LHCN-M2 (cell line): ENCODE measurements around the gene ALS2. TPM values are rescaled to one million over a fixed set of nuclear protein-coding genes. Genes with fewer than 3 reads are reported as not detected.
A peak's percentile ranks its signal among the peaks of the same experiment; 100 is the strongest.

Source experiments
- DNase-seq: peaks from one replicate; pipeline ENCODE4 v3.0.0-alpha.2; 2012; ENCODE audit warnings: low read depth
- total RNA-seq: library from RNA; depleted of rRNA; stranded (reverse); fragments of >200 nt; gene quantifications from 2 replicates; pipeline ENCODE4 v1.2.3, GENCODE V29; 2014

ALS2 gene
- total RNA-seq, 1 experiment from 2014 or later: 25.8 TPM

- no peak for DNase-seq
These were observed 22.5 kb downstream of the ALS2 start for GRCh38 chr2:201758234-201758633.

- no peak for DNase-seq
These were observed 25.9 kb downstream of the ALS2 start for GRCh38 chr2:201754717-201755415.

DNA sequence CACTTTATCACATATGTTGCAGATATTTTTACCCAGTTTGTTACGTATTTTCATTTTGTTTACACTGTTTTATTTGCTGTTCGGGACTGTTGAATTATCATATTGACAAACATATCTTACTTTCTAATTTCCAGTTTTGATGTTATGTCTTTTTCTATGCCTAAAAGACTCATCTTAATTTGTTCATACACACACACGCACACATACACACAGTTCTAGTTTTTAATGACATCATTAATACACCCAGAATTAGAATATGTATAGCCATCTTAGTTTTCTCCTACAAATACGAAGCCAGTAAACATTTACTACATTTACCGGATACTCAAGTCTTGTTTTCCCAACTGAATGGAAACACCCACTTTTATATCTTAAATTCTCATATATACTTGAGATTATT, 29.2 kb downstream of the ALS2 start:
- no peak for DNase-seq

DNA sequence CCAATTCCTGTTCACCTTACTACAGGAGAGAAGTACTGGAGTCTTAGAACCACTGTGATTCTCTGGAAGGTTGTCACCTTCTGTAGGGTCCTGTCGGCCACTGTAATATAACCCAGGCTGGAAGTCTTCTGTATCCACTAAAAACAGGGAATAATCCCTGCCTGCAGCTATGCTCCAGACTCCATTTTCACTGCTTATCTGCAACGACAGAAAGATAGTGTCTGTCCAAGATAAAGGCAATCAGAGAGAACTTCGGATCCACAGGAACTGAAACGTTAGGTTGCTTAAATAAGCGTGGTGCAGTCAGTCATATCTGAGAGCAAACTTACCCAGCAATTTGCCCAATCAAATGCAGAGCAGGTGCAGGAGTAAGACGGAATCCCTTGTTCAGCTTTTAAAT, 34.2 kb downstream of the ALS2 start:
- no peak for DNase-seq

DNA sequence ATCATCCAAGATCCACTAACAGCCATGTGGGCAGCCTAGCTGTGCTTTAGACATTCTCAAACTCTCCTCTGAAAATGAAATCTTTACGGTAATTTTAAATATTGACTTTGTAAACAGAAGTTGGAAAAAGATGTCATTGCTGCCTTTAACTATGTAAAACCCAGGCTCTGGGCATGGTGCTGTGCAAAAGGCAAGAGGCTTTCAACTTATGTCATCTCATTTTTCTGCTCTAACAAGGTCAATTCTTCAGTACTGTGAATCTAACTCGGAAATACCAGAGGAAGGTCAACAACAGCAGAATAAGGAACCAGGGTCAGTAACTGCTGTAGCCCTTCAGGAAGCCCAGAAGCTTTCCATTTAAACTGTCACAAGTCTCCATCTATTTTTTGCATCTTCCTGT, 45.2 kb downstream of the ALS2 start:
- DNase-seq: no peak

DNA sequence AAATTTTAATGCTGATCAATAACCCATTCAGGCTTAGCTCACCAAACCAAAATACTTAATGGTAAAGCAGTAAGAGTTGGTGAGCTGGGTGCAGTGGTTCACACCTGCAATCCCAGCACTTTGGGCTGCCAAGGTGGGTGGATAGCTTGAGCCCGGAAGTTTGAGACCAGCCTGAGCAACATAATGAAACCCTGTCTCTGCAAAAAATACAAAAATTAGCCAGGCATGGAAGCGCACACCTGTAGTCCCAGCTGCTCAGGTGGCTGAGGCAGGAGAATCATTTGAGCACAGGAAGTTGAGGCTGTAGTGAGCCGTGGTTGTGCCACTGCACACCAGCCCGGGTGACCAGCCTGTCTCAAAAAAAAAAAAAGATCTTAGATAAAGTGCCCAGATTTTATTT, 46.6 kb downstream of the ALS2 start:
- no peak for DNase-seq

DNA sequence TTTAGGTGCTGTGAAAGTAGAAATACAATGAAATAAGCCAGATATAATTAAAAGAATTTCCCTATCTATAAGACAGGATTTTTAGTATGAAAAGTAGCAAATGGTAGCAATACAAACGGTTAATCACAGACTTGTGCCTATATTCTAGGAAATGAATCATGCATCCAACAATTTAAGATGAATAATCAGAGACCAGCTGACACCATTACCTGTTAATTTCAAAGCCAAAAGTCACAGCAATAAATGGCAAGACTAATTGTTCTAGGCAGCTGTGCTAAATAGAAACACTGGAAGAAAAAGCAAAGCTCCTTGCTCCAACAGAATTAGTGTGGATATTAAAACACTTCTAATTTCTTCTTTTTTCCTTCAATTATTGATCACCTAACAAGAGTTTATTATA, 47.2 kb downstream of the ALS2 start:
- DNase-seq: peak; percentile 55

- no peak for DNase-seq
These were observed 50.0 kb downstream of the ALS2 start for GRCh38 chr2:201730651-201731285.

GRCh38 chr2:201715459-201715858, 65.3 kb downstream of the ALS2 start:
- DNase-seq: no peak

DNA sequence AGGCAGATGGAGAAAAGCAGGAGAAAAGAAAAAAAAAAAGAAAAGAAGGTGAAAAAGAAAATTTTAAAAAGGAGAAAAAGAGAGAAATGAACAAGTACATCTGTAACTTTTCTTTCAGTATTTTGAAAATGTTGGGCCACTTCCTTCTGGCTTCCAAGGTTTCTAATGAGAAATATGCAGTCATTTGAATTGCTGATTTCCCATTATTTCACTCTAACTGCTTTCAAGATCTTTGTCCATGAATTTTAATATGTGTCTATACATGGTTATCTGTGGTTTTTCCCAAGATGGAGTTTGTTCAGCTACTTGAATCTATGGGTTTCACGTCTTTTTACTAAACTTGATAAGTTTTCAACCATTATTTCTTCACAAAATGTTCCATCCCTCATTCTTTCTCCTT, 68.0 kb downstream of the ALS2 start:
- DNase-seq: no peak

GRCh38 chr2:201709747-201710146, 71.0 kb downstream of the ALS2 start:
- no peak for DNase-seq

DNA sequence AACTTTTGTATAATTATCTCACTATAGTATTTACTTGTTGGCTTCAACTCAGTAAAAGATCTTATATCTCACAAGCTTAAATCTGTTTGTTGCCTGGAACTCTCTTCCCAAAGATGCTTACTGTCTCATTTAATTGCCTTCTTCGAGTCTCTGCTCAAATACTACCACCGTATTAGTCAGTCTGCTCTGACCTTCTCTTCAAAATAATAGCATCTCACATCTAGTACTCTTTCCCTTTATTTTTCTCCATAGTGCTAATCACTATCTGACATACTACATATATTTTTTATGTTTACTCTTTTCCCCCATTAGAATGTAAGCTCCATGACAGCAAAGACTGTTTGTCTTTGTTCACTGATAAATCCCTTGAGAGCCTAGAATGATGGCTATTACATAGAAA, 71.7 kb downstream of the ALS2 start:
- no peak for DNase-seq

GRCh38 chr2:201707753-201708152, 73.0 kb downstream of the ALS2 start:
- peak; percentile 77 for DNase-seq

GRCh38 chr2:201707142-201707541, 73.6 kb downstream of the ALS2 start:
- no peak for DNase-seq

DNA sequence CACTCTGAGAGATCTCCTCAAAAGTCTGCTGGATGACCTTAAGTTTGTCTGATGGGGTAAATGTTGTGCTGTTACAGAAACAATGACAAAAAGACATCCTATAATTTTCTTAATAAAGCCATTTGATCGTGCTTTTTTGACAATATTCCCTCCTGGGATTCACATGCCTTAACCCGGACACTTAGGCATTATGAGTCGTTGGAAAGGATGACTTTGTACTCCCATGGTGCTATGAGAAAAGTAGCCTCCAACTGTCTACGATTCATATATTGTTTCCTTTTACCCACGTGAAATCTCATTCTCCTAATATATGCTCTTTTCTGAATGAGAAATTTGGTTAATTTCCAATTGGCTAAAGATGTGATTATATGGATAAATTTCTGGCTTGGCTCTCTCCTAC, 76.2 kb downstream of the ALS2 start:
- DNase-seq: peak; percentile 32

- no peak for DNase-seq
These were observed 79.1 kb downstream of the ALS2 start for GRCh38 chr2:201701646-201702045.

DNA sequence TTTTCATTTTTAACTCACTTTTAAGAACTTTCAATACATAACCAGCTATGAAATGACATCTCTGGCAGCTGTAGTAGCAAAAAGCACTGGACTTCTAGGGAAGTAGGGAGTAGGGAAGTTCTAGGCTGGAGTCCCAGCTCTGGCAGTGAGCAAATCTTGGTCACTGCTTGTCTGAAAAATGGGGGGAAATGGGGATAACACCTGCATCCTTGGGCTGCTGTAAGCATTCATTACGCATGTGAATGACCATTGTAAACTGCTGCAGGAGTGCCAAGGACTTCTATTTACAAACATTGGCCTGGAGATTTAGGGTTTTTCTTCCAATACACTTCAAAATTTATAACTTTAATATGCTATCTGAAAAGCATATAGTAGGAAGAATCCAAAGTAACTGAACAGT, 81.3 kb downstream of the ALS2 start:
- DNase-seq: peak; percentile 6

DNA sequence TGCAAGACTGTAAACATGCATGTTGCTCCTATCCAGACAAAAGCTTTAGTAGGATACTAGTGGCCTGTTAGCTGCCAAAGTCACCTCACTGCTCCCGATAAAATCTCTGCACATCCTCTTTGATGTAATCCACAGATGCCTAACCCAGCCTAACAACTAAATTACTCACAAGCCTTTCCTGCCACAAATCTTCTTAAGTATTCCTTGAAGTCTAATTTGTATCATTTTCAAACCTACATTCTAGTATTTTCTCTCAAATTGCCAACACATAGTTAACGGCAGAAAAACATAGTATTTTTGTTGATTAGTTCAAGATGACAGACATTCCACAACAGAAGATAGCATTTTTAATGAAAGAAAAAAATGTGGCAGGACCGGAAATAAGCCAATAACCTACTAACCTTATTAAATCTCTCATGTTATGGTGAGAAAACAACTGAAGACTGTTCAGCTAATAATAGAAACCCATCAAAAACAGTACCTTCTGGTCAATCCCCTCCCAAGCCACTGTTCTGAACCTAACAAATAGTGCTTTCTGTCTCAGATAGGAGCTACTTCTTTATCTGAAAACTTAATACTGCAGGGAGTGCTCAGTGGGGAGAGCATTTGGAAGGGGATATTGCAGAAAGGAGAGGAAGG, 82.0 kb downstream of the ALS2 start, which contains the start of gene MPP4:
TSS of gene MPP4 (minus strand) at position 57 of the 639 bp plus-strand sequence. CDS start 4,690 bp downstream, outside the sequence.
- peak; percentile 68 for DNase-seq

DNA sequence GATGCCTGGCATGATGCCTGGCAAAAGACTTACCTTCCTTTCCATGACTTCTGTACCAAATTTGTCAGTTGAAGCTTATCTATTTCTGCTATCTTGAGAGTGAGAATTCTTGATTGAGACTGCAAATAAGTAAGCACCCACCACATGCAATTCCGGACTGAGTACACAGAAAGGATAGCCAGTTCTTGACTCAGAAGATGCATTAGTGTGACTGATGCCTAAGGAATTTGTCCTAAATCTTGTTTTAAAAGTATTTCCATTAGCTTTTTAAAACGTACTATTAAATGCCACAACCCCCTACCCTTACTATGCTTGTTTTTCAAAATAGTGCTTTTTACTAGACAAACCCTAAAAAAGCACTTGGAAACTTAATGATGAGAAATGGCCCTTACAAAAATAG, 82.8 kb downstream of the ALS2 start:
- peak; percentile 82 for DNase-seq

DNA sequence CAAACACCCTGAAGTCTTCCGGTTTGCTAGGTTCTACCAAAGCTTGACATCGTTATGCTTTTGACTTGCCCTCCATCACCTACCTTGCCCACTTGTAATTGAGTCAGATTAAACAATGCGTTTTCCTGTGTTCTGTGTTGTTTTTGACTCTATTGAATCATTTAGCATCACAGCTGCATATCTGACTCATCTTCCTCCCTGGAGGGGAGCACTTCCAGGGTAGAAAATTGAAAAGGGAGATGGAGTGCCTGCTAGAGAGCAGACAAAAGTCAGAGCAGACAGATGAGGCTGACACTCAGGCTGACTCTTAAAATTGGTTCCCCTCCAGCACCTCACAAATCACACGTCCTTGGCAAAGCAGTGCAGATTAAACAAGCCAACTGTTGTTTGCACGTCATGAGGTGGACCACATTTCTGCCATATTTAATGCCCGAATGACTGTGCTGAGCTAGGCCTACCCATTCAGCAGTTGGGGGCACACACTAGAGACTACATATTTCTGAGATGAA, 84.5 kb downstream of the ALS2 start:
- peak; percentile 99 for DNase-seq

DNA sequence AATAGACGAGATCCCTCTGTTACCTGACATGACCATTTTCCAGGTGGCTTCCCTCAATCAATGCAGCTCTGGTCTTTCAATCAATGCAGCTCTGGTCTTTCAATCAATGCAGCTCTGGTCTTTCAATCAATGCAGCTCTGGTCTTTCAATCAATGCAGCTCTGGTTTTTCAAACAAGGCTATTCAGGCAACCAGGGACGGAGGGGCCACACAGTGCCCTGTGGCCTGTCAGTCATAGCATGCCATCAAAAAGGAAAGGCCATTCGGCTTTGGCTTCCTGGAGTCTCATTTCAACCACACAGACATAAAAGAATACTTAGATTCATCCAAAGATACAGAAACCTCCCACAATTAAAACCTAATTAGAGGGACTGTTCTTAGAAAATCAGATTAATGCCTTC, 95.6 kb downstream of the ALS2 start:
- no peak for DNase-seq

DNA sequence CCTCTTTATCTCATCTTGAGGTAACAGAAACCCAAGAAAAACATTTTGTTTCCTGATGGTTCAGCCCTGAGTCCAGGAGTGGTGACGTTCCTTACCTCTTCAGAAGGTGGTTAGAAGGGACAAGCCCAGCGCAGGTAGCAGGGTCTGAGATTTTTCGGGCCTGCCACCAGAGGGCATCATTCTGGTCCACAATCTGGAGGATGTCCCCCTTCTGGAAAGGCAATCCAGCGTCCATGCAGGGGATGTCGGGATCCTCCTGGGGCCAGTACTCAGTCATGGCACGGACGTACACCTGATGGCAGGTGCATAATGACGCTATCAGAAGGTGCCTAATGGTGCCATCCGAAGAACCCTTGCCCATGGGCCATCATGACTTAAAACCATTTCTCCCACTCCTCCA, 100.0 kb downstream of the ALS2 start:
- no peak for DNase-seq

GRCh38 chr2:201678401-201678800, 102.3 kb downstream of the ALS2 start:
- no peak for DNase-seq
